Dermis blood vessel endothelial cell (primary cell): ENCODE results near the gene VRK1. TPM values are rescaled to one million over a fixed set of nuclear protein-coding genes. Genes with fewer than 3 reads are reported as not detected.

Source experiments
- DNase-seq: peaks from one replicate; pipeline ENCODE4 v3.0.0; 2010
- total RNA-seq: library from RNA; depleted of rRNA; stranded (reverse); fragments of >200 nt; gene quantifications from 2 replicates; pipeline ENCODE4 v1.2.3, GENCODE V29; 2014

Gene VRK1
- total RNA-seq, 1 donor from 2014 or later, result 41.2 TPM

DNA sequence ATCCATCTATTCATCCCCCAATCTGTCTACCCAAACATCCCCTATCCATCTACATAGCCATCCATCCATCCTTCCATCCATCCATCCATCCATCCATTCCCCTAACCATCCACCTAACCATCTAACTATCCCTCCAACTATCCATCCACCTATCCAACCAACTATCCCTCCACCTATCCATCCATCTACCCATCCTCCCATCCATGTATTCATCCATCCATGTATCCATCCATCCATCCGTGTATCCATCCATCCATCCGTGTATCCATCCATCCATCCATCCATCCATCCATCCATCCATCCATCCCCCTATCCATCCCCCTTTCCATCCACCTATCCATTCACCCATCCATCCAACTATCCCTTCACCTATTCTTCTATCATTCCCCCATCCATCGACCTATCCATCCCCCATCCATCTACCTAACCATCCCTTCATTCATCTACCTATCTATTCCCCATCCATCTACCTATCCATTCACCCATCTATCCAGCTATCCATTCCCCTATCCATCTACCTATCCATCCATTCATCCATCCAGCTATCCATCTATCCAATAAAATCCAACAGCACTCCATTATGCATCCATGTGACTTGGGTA is 131.7 kb downstream of the VRK1 start:
- no peak for DNase-seq

GRCh38 chr14:96929950-96930349 is 132.8 kb downstream of the VRK1 start:
- DNase-seq, result no peak

- no peak for DNase-seq
Measured at GRCh38 chr14:96930526-96930925, 133.3 kb downstream of the VRK1 start.
